DND-41 (cell line): ENCODE data around the gene PSMD8.

Experiments used
- ATAC-seq: fragments of 200-7000 bp; cut with Tn5 transposase; 3 replicates; pipeline ENCODE4 v1.9.1; 2021; ENCODE audit warnings: low read depth; ENCODE audit not compliant: insufficient read depth
- DNase-seq: peaks from one replicate; pipeline ENCODE4 v3.0.0-alpha.2; 2020
- H2AFZ ChIP-seq: 2 replicates; pipeline ENCODE4 v1.6.0; 2012; ENCODE audit warnings: low read depth, low read length
- H3K27ac ChIP-seq: 2 replicates; pipeline ENCODE4 v1.5.1; 2012; ENCODE audit warnings: low read length, inconsistent platforms
- H3K27me3 ChIP-seq: fragments of 200-600 bp; sonication (generic); 2 replicates; pipeline ENCODE4 v1.6.0; 2012; ENCODE audit warnings: low read length, mild to moderate bottlenecking, inconsistent platforms; ENCODE audit not compliant: insufficient read depth, poor library complexity
- H3K36me3 ChIP-seq: 2 replicates; pipeline ENCODE4 v1.5.1; 2012; ENCODE audit warnings: low read length, inconsistent platforms; ENCODE audit not compliant: insufficient read depth
- H3K4me1 ChIP-seq: 2 replicates; pipeline ENCODE4 v1.5.1; 2012; ENCODE audit warnings: mild to moderate bottlenecking, low read length; ENCODE audit not compliant: insufficient read depth
- H3K4me2 ChIP-seq: 2 replicates; pipeline ENCODE4 v1.6.0; 2012; ENCODE audit warnings: mild to moderate bottlenecking, moderate library complexity, low read length, inconsistent platforms; ENCODE audit not compliant: insufficient read depth
- H3K4me3 ChIP-seq, 2 experiments: fragments of 200-600 bp in 1 of 2; shearing (Covaris generic) in 1 of 2; 2 replicates each; pipeline ENCODE4 v1.5.1; 2012 to 2016; ENCODE audit warnings: inconsistent platforms in 2 of 2, low read length in 2 of 2, mild to moderate bottlenecking in 2 of 2, low read depth in 1 of 2, moderate library complexity in 1 of 2
- H3K79me2 ChIP-seq: 2 replicates; pipeline ENCODE4 v1.6.0; 2012; ENCODE audit warnings: low read length, inconsistent platforms; ENCODE audit not compliant: insufficient read depth
- H3K9ac ChIP-seq: 2 replicates; pipeline ENCODE4 v1.6.0; 2012; ENCODE audit warnings: low read depth, mild to moderate bottlenecking, inconsistent platforms, low read length, moderate library complexity
- H3K9me3 ChIP-seq: 2 replicates; pipeline ENCODE4 v1.5.1; 2012; ENCODE audit warnings: low read length, moderate library complexity, mild to moderate bottlenecking, inconsistent platforms; ENCODE audit not compliant: insufficient read depth, severe bottlenecking
- H4K20me1 ChIP-seq: 2 replicates; pipeline ENCODE4 v1.6.0; 2012; ENCODE audit warnings: low read length; ENCODE audit not compliant: insufficient read depth
- EZH2 ChIP-seq: IDR thresholded peaks from 3 replicates; pipeline ENCODE4 v1.6.1; 2012; ENCODE audit warnings: borderline replicate concordance, low read depth, mild to moderate bottlenecking, moderate library complexity, low read length, inconsistent platforms; ENCODE audit not compliant: severe bottlenecking
- TF ChIP-seq, protein P1 (sequence below): IDR thresholded peaks from 2 replicates; pipeline ENCODE4 v1.5.1; 2012; ENCODE audit warnings: borderline replicate concordance, low read length, moderate library complexity, mild to moderate bottlenecking; ENCODE audit not compliant: poor library complexity, severe bottlenecking; ENCODE audit errors: extremely low read depth

PSMD8 gene

GRCh38 chr19:38360351-38360750, 14.0 kb upstream of the PSMD8 start:
- H3K4me2 ChIP-seq, result no peak overlapping the region
- H3K36me3 ChIP-seq, result no peaks in the 10 kb centered on the region
- DNase-seq, result no peak
- H3K79me2 ChIP-seq, result no peaks in the 10 kb centered on the region
- H4K20me1 ChIP-seq, result no peaks in the 10 kb centered on the region; the same call in 1 of the 2 replicates
- H3K9me3 ChIP-seq, result peaks cover 4% of the 10 kb centered on the region
- peaks cover 4% of the 10 kb centered on the region for H3K27me3 ChIP-seq
- H3K4me3 ChIP-seq, result no peak overlapping the region
- H2AFZ ChIP-seq, result no peak overlapping the region
- no peak overlapping the region for H3K27ac ChIP-seq
- TF ChIP-seq EZH2, result no peak
- TF ChIP-seq, protein P1, sequence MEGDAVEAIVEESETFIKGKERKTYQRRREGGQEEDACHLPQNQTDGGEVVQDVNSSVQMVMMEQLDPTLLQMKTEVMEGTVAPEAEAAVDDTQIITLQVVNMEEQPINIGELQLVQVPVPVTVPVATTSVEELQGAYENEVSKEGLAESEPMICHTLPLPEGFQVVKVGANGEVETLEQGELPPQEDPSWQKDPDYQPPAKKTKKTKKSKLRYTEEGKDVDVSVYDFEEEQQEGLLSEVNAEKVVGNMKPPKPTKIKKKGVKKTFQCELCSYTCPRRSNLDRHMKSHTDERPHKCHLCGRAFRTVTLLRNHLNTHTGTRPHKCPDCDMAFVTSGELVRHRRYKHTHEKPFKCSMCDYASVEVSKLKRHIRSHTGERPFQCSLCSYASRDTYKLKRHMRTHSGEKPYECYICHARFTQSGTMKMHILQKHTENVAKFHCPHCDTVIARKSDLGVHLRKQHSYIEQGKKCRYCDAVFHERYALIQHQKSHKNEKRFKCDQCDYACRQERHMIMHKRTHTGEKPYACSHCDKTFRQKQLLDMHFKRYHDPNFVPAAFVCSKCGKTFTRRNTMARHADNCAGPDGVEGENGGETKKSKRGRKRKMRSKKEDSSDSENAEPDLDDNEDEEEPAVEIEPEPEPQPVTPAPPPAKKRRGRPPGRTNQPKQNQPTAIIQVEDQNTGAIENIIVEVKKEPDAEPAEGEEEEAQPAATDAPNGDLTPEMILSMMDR, result no peak
- H3K4me1 ChIP-seq, result no peaks in the 10 kb centered on the region
- H3K9ac ChIP-seq, result no peak overlapping the region
- ATAC-seq, result 0 out of 3 replicates have a peak, but pooled peaks have one; percentile 45

GRCh38 chr19:38360839-38361631, 13.3 kb upstream of the PSMD8 start:
- Histone ChIP-seq H3K4me3 (no peak overlapping the region), H3K4me2 (no peak overlapping the region), H3K4me1 (no peaks in the 10 kb centered on the region), H3K27me3 (peaks cover 4% of the 10 kb centered on the region), H3K27ac (no peak overlapping the region), H3K9me3 (peaks cover 4% of the 10 kb centered on the region), H3K36me3 (no peaks in the 10 kb centered on the region), H3K9ac (no peak overlapping the region), H4K20me1 (no peaks in the 10 kb centered on the region; the same call in 1 of the 2 replicates), H2AFZ (no peak overlapping the region), H3K79me2 (no peaks in the 10 kb centered on the region)
- ATAC-seq (no peak), DNase-seq (no peak)
- TF ChIP-seq, protein P1, result no peak
- TF ChIP-seq EZH2, result no peak

DNA sequence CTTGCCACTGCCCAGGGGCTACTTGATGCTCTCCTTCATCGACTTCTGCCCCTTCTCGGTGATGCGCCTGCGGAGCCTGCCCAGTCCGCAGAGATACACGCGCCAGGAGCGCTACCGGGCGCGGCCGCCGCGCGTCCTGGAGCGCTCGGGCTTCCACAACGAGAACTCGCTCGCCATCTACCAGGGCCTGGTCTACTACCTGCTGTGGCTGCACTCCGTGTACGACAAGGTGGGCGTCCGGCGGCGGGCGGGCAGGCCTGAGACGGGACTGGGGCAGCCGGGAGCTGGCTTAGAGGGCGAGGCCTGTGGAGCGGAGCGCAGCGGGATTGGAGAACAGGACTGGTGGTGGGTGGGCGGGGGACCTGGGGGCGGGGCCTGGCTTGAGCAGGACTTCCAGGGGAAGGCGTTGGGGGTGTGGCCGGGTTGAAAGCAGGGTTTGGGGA, 12.7 kb upstream of the PSMD8 start:
- H3K27ac ChIP-seq, result no peak overlapping the region
- no peak for TF ChIP-seq EZH2
- TF ChIP-seq, protein P1, result no peak
- H3K9ac ChIP-seq, result no peak overlapping the region
- no peaks in the 10 kb centered on the region for H3K79me2 ChIP-seq
- H3K4me1 ChIP-seq, result no peaks in the 10 kb centered on the region
- ATAC-seq, result no peak
- no peaks in the 10 kb centered on the region for H3K36me3 ChIP-seq
- no peak overlapping the region for H2AFZ ChIP-seq
- H3K9me3 ChIP-seq, result peaks cover 4% of the 10 kb centered on the region
- DNase-seq, result no peak
- H3K4me3 ChIP-seq, result no peak overlapping the region
- H3K4me2 ChIP-seq, result no peak overlapping the region
- H4K20me1 ChIP-seq, result no peaks in the 10 kb centered on the region; the same call in 1 of the 2 replicates
- H3K27me3 ChIP-seq, result peaks cover 4% of the 10 kb centered on the region
